WERI-Rb-1 (cell line): ENCODE results near the gene LEFTY1.
A peak's percentile ranks its signal among the peaks of the same experiment; 100 is the strongest.

Experiments used
- DNase-seq: peaks from one replicate; pipeline ENCODE4 v3.0.0-alpha.2; 2020
- H3K27ac ChIP-seq: fragments of 250-450 bp; sonication (Bioruptor Pico); 2 replicates; pipeline ENCODE4 v1.5.1; 2020; ENCODE audit warnings: mild to moderate bottlenecking, moderate library complexity
- H3K27me3 ChIP-seq: fragments of 250-450 bp; sonication (Bioruptor Pico); 2 replicates; pipeline ENCODE4 v1.5.1; 2021; ENCODE audit warnings: mild to moderate bottlenecking, low read depth, moderate library complexity; ENCODE audit not compliant: insufficient read depth, severe bottlenecking
- H3K36me3 ChIP-seq: fragments of 250-450 bp; sonication (Bioruptor Pico); 2 replicates; pipeline ENCODE4 v1.5.1; 2020; ENCODE audit warnings: mild to moderate bottlenecking, moderate library complexity
- H3K4me3 ChIP-seq: 2 replicates; pipeline ENCODE4 v1.5.1; 2011; ENCODE audit warnings: low read depth, mild to moderate bottlenecking, control low read depth, low read length
- H3K9me3 ChIP-seq: fragments of 250-450 bp; sonication (Bioruptor Pico); 2 replicates; pipeline ENCODE4 v1.5.1; 2021; ENCODE audit warnings: mild to moderate bottlenecking, moderate library complexity; ENCODE audit not compliant: severe bottlenecking
- CTCF ChIP-seq: IDR thresholded peaks from 2 replicates; pipeline ENCODE4 v1.5.1; 2011; ENCODE audit warnings: low read depth, mild to moderate bottlenecking, control low read depth, inconsistent platforms, low read length

Gene LEFTY1

GRCh38 chr1:225880222-225880588, 8.7 kb downstream of the LEFTY1 start:
- H3K36me3 ChIP-seq = no peaks in the 10 kb centered on the region
- TF ChIP-seq CTCF = no peak
- no peak for DNase-seq

GRCh38 chr1:225879521-225880221, 9.3 kb downstream of the LEFTY1 start:
- Histone ChIP-seq H3K27me3 (no peaks in the 10 kb centered on the region), H3K4me3 (no peak overlapping the region), H3K9me3 (no peaks in the 10 kb centered on the region), H3K27ac (no peak overlapping the region), H3K36me3 (no peaks in the 10 kb centered on the region)
- no peak for TF ChIP-seq CTCF
- DNase-seq = no peak

More at GRCh38 chr1:225880222-225880588, 8.7 kb downstream of the LEFTY1 start:
- no peak overlapping the region for H3K4me3 ChIP-seq
- no peaks in the 10 kb centered on the region for H3K9me3 ChIP-seq
- H3K27me3 ChIP-seq = no peaks in the 10 kb centered on the region
- no peak overlapping the region for H3K27ac ChIP-seq

GRCh38 chr1:225878282-225878681, 10.7 kb downstream of the LEFTY1 start:
- Histone ChIP-seq H3K27me3 (no peaks in the 10 kb centered on the region), H3K27ac (no peak overlapping the region), H3K9me3 (no peaks in the 10 kb centered on the region), H3K4me3 (no peak overlapping the region), H3K36me3 (no peaks in the 10 kb centered on the region)
- TF ChIP-seq CTCF = no peak
- no peak for DNase-seq

GRCh38 chr1:225877580-225877979, 11.4 kb downstream of the LEFTY1 start:
- no peaks in the 10 kb centered on the region for H3K9me3 ChIP-seq
- peak; percentile 72 for TF ChIP-seq CTCF
- no peak overlapping the region for H3K4me3 ChIP-seq
- peak; percentile 65 for DNase-seq
- H3K27ac ChIP-seq = no peak overlapping the region
- no peaks in the 10 kb centered on the region for H3K36me3 ChIP-seq
- no peaks in the 10 kb centered on the region for H3K27me3 ChIP-seq

GRCh38 chr1:225876900-225877510, 11.9 kb downstream of the LEFTY1 start:
- Histone ChIP-seq H3K27ac (no peak overlapping the region), H3K9me3 (no peaks in the 10 kb centered on the region), H3K4me3 (no peak overlapping the region), H3K36me3 (no peaks in the 10 kb centered on the region), H3K27me3 (no peaks in the 10 kb centered on the region)
- TF ChIP-seq CTCF = no peak
- no peak for DNase-seq
